Measurements from ENCODE around the gene CLCN3. TPM values are rescaled to one million over a fixed set of nuclear protein-coding genes. Genes with fewer than 3 reads are reported as not detected.

CLCN3 gene
- total and polyA plus RNA-seq, 2 of the 13 experiments (the other 11 are each of a cell fraction or from before 2014, with no cell fraction given) = 13.6 to 23.7 TPM

DNA sequence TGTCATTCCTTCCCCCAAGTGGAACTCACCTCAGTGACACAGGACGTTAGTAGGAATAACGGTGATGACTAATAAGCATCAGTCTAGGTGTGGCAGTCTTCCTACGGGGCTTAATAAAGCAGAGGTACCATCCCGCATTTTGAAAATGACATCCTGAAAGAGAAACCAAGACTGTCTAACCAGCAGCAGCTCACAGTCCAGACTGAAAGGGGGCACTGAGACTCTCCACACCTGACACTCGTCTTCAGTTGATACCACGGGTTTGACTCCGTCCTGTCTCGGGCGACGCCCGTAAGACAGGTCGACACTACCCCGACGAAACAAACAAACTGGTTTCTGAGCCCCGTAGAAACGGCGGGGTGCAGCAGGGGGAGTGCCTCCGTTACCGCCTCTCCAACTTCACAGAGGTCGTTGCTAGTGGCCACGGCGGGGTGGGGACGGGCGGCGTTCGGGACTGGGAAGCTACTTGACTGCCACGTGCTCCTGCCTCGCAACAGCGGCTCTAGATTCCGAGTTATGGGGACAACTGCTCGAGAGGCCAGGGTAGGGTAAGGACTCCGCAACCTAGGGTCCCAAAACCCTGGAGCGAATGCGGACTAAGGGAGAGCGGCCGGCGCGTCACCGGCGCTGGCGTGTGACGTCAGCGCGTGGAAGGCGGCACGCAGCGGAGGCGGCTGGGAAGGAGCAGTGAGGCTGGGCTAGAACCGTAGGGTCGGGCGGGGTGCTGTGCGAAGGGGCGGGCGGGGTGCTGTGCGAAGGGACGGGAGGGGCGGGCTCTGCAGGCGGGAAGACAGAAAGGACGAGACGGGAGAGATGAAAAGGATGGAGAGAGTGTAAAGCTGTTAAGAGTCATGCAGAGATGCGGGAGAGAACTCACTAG lies 8.1 kb upstream of the CLCN3 start, which contains the start of gene NEK1 (continued):
- TF ChIP-seq, protein P1, sequence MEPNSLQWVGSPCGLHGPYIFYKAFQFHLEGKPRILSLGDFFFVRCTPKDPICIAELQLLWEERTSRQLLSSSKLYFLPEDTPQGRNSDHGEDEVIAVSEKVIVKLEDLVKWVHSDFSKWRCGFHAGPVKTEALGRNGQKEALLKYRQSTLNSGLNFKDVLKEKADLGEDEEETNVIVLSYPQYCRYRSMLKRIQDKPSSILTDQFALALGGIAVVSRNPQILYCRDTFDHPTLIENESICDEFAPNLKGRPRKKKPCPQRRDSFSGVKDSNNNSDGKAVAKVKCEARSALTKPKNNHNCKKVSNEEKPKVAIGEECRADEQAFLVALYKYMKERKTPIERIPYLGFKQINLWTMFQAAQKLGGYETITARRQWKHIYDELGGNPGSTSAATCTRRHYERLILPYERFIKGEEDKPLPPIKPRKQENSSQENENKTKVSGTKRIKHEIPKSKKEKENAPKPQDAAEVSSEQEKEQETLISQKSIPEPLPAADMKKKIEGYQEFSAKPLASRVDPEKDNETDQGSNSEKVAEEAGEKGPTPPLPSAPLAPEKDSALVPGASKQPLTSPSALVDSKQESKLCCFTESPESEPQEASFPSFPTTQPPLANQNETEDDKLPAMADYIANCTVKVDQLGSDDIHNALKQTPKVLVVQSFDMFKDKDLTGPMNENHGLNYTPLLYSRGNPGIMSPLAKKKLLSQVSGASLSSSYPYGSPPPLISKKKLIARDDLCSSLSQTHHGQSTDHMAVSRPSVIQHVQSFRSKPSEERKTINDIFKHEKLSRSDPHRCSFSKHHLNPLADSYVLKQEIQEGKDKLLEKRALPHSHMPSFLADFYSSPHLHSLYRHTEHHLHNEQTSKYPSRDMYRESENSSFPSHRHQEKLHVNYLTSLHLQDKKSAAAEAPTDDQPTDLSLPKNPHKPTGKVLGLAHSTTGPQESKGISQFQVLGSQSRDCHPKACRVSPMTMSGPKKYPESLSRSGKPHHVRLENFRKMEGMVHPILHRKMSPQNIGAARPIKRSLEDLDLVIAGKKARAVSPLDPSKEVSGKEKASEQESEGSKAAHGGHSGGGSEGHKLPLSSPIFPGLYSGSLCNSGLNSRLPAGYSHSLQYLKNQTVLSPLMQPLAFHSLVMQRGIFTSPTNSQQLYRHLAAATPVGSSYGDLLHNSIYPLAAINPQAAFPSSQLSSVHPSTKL (CRISPR knock-in tag; IDR thresholded peaks at IDR 0.05) = peak; percentile 34
- TF ChIP-seq CCDC6 (CRISPR knock-in tag; IDR thresholded peaks at IDR 0.05) = no peak
- TF ChIP-seq ZSCAN9 (CRISPR knock-in tag; IDR thresholded peaks at IDR 0.05; ENCODE audit: borderline replicate concordance) = no peak
- TF ChIP-seq, protein P2, sequence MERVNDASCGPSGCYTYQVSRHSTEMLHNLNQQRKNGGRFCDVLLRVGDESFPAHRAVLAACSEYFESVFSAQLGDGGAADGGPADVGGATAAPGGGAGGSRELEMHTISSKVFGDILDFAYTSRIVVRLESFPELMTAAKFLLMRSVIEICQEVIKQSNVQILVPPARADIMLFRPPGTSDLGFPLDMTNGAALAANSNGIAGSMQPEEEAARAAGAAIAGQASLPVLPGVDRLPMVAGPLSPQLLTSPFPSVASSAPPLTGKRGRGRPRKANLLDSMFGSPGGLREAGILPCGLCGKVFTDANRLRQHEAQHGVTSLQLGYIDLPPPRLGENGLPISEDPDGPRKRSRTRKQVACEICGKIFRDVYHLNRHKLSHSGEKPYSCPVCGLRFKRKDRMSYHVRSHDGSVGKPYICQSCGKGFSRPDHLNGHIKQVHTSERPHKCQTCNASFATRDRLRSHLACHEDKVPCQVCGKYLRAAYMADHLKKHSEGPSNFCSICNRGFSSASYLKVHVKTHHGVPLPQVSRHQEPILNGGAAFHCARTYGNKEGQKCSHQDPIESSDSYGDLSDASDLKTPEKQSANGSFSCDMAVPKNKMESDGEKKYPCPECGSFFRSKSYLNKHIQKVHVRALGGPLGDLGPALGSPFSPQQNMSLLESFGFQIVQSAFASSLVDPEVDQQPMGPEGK (CRISPR knock-in tag; IDR thresholded peaks at IDR 0.05) = 0 out of 2 replicates have a peak, but pooled peaks have one; percentile 18
- peak; percentile 86; the same call in 1 of the 2 replicates for TF ChIP-seq ZNF737 (CRISPR knock-in tag; IDR thresholded peaks at IDR 0.05; ENCODE audit: borderline replicate concordance)
- peak; percentile 95 for TF ChIP-seq POLR2AphosphoS5 (IDR thresholded peaks at IDR 0.05; ENCODE audit: low read depth, low read length)
- TF ChIP-seq, protein P3, sequence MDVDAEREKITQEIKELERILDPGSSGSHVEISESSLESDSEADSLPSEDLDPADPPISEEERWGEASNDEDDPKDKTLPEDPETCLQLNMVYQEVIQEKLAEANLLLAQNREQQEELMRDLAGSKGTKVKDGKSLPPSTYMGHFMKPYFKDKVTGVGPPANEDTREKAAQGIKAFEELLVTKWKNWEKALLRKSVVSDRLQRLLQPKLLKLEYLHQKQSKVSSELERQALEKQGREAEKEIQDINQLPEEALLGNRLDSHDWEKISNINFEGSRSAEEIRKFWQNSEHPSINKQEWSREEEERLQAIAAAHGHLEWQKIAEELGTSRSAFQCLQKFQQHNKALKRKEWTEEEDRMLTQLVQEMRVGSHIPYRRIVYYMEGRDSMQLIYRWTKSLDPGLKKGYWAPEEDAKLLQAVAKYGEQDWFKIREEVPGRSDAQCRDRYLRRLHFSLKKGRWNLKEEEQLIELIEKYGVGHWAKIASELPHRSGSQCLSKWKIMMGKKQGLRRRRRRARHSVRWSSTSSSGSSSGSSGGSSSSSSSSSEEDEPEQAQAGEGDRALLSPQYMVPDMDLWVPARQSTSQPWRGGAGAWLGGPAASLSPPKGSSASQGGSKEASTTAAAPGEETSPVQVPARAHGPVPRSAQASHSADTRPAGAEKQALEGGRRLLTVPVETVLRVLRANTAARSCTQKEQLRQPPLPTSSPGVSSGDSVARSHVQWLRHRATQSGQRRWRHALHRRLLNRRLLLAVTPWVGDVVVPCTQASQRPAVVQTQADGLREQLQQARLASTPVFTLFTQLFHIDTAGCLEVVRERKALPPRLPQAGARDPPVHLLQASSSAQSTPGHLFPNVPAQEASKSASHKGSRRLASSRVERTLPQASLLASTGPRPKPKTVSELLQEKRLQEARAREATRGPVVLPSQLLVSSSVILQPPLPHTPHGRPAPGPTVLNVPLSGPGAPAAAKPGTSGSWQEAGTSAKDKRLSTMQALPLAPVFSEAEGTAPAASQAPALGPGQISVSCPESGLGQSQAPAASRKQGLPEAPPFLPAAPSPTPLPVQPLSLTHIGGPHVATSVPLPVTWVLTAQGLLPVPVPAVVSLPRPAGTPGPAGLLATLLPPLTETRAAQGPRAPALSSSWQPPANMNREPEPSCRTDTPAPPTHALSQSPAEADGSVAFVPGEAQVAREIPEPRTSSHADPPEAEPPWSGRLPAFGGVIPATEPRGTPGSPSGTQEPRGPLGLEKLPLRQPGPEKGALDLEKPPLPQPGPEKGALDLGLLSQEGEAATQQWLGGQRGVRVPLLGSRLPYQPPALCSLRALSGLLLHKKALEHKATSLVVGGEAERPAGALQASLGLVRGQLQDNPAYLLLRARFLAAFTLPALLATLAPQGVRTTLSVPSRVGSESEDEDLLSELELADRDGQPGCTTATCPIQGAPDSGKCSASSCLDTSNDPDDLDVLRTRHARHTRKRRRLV (CRISPR knock-in tag; IDR thresholded peaks at IDR 0.05) = peak; percentile 84
- TF ChIP-seq SAP130 (CRISPR knock-in tag; IDR thresholded peaks at IDR 0.05; ENCODE audit: low read depth) = peak; percentile 89
- no peak for TF ChIP-seq ATF7-NPFF (CRISPR knock-in tag; IDR thresholded peaks at IDR 0.05; ENCODE audit: low read depth)
- TF ChIP-seq, protein P4, sequence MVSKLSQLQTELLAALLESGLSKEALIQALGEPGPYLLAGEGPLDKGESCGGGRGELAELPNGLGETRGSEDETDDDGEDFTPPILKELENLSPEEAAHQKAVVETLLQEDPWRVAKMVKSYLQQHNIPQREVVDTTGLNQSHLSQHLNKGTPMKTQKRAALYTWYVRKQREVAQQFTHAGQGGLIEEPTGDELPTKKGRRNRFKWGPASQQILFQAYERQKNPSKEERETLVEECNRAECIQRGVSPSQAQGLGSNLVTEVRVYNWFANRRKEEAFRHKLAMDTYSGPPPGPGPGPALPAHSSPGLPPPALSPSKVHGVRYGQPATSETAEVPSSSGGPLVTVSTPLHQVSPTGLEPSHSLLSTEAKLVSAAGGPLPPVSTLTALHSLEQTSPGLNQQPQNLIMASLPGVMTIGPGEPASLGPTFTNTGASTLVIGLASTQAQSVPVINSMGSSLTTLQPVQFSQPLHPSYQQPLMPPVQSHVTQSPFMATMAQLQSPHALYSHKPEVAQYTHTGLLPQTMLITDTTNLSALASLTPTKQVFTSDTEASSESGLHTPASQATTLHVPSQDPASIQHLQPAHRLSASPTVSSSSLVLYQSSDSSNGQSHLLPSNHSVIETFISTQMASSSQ (IDR thresholded peaks at IDR 0.05; ENCODE audit: low read depth) = no peak
- TF ChIP-seq, protein P4 (CRISPR knock-in tag; IDR thresholded peaks at IDR 0.05; ENCODE audit: borderline replicate concordance) = peak; percentile 52; the same call in 1 of the 2 replicates
- 0 out of 2 replicates have a peak, but pooled peaks have one; percentile 50 for TF ChIP-seq NCOA1 (CRISPR knock-in tag; IDR thresholded peaks at IDR 0.05)
- TF ChIP-seq ZNF12 (CRISPR knock-in tag; IDR thresholded peaks at IDR 0.05) = 0 out of 2 replicates have a peak, but pooled peaks have one; percentile 11

All from HepG2 (cell line).